IMR-90 (cell line): Measurements from ENCODE around the gene MED4. TPM values are rescaled to one million over a fixed set of nuclear protein-coding genes. Genes with fewer than 3 reads are reported as not detected.

Source experiments
- ATAC-seq: fragments of 200-7000 bp; cut with Tn5 transposase; 2 replicates; pipeline ENCODE4 v1.9.1; 2020; ENCODE audit warnings: low read depth, mild to moderate bottlenecking, moderate library complexity
- BruUV-seq: library from RNA; stranded (reverse); fragments of 400-500 nt; replicated peaks from 2 replicates; lab custom pipeline; 2021; lab: Mats Ljungman, UMichigan
- CTCF ChIA-PET: fragments of 300-600 bp; formaldehyde crosslinking; extraction: SDS; loops from one replicate; lab custom pipeline; 2021; ENCODE audit warnings: antibody characterized with exemption; lab: Yijun Ruan, JAX
- POLR2A ChIA-PET: fragments of 300-600 bp; sonication (Branson Sonifier 250); formaldehyde crosslinking; loops from one replicate; lab custom pipeline; 2022; ENCODE audit warnings: antibody characterized with exemption; ENCODE audit not compliant: unreplicated experiment; lab: Charles Lee
- DNase-seq: peaks from one replicate; pipeline ENCODE4 v3.0.0; 2013
- H2AFZ ChIP-seq: replicated peaks from 2 replicates; pipeline ENCODE3; 2013; ENCODE audit warnings: low read length, mild to moderate bottlenecking; ENCODE audit not compliant: poor library complexity
- H2AK5ac ChIP-seq: 2 replicates; pipeline ENCODE4 v1.6.1; 2013; ENCODE audit warnings: low read depth, low read length, inconsistent platforms
- H2AK9ac ChIP-seq: replicated peaks from 2 replicates; pipeline ENCODE3; 2013; ENCODE audit warnings: mild to moderate bottlenecking, low read depth, low read length, moderate library complexity; ENCODE audit not compliant: poor library complexity
- H2BK120ac ChIP-seq: 2 replicates; pipeline ENCODE4 v1.6.1; 2013; ENCODE audit warnings: low read depth, low read length, inconsistent platforms
- H2BK15ac ChIP-seq: 3 replicates; pipeline ENCODE4 v1.6.1; 2013; ENCODE audit warnings: low read depth, low read length, inconsistent platforms
- H2BK20ac ChIP-seq: 2 replicates; pipeline ENCODE4 v1.6.1; 2013; ENCODE audit warnings: low read depth, mild to moderate bottlenecking, inconsistent platforms, low read length, moderate library complexity
- H2BK5ac ChIP-seq: 2 replicates; pipeline ENCODE4 v1.6.1; 2013; ENCODE audit warnings: mild to moderate bottlenecking, low read depth, low read length, inconsistent platforms; ENCODE audit not compliant: poor library complexity, severe bottlenecking
- H3K14ac ChIP-seq: replicated peaks from 2 replicates; pipeline ENCODE4 v1.6.1; 2013; ENCODE audit warnings: low read depth, low read length, inconsistent platforms
- H3K18ac ChIP-seq: 2 replicates; pipeline ENCODE4 v1.6.1; 2013; ENCODE audit warnings: low read depth, low read length, control low read depth
- H3K23ac ChIP-seq: 2 replicates; pipeline ENCODE4 v1.6.1; 2013; ENCODE audit warnings: low read depth, low read length, inconsistent platforms
- H3K27ac ChIP-seq: 2 replicates; pipeline ENCODE4 v1.5.1; 2013; ENCODE audit warnings: mild to moderate bottlenecking, control low read depth, low read length; ENCODE audit not compliant: insufficient read depth
- H3K27me3 ChIP-seq: 2 replicates; pipeline ENCODE4 v1.6.1; 2013; ENCODE audit warnings: low read length; ENCODE audit not compliant: control insufficient read depth, insufficient read depth
- H3K36me3 ChIP-seq: 2 replicates; pipeline ENCODE4 v1.6.1; 2013; ENCODE audit warnings: low read length, mixed read lengths; ENCODE audit not compliant: control insufficient read depth, insufficient read depth
- H3K4ac ChIP-seq: 2 replicates; pipeline ENCODE4 v1.6.1; 2013; ENCODE audit warnings: low read depth, low read length, inconsistent platforms
- H3K4me1 ChIP-seq: 2 replicates; pipeline ENCODE4 v1.6.1; 2013; ENCODE audit warnings: low read length, mixed read lengths; ENCODE audit not compliant: control insufficient read depth, insufficient read depth
- H3K4me2 ChIP-seq: 2 replicates; pipeline ENCODE4 v1.6.1; 2013; ENCODE audit warnings: low read depth, mild to moderate bottlenecking, control low read depth, low read length, moderate library complexity
- H3K4me3 ChIP-seq: 2 replicates; pipeline ENCODE4 v1.5.1; 2013; ENCODE audit warnings: low read depth, mild to moderate bottlenecking, control low read depth, low read length, moderate library complexity; ENCODE audit not compliant: insufficient read depth
- H3K56ac ChIP-seq: 2 replicates; pipeline ENCODE4 v1.6.1; 2013; ENCODE audit warnings: low read length, inconsistent platforms; ENCODE audit not compliant: insufficient read depth; ENCODE audit errors: extremely low read depth
- H3K79me1 ChIP-seq, 2 experiments: 2 replicates each; pipeline ENCODE4 v1.6.1; 2013; ENCODE audit warnings: low read length in 2 of 2, inconsistent platforms in 1 of 2, low read depth in 1 of 2
- H3K9ac ChIP-seq: 2 replicates; pipeline ENCODE4 v1.6.1; 2013; ENCODE audit warnings: low read depth, low read length, control low read depth
- H3K9me1 ChIP-seq: 2 replicates; pipeline ENCODE4 v1.6.1; 2013; ENCODE audit warnings: low read length, inconsistent platforms; ENCODE audit not compliant: insufficient read depth
- H3K9me3 ChIP-seq: 2 replicates; pipeline ENCODE4 v1.6.1; 2013; ENCODE audit warnings: low read length; ENCODE audit not compliant: control insufficient read depth, insufficient read depth
- H4K20me1 ChIP-seq: 2 replicates; pipeline ENCODE4 v1.6.1; 2013; ENCODE audit warnings: low read length, inconsistent platforms; ENCODE audit not compliant: insufficient read depth
- H4K5ac ChIP-seq: 2 replicates; pipeline ENCODE4 v1.6.1; 2013; ENCODE audit warnings: mild to moderate bottlenecking, low read depth, low read length, control low read depth
- H4K8ac ChIP-seq, 2 experiments: 2 replicates each; pipeline ENCODE4 v1.6.1; 2013; ENCODE audit warnings: low read depth in 2 of 2, low read length in 2 of 2, control low read depth in 1 of 2, inconsistent platforms in 1 of 2
- H4K91ac ChIP-seq: 2 replicates; pipeline ENCODE4 v1.6.1; 2013; ENCODE audit warnings: low read depth, low read length, inconsistent platforms; ENCODE audit not compliant: insufficient read depth
- CEBPB ChIP-seq: IDR thresholded peaks from 2 replicates; pipeline ENCODE4 v1.6.1; 2012; ENCODE audit warnings: low read depth, low read length, improper control_type of control experiment
- CTCF ChIP-seq: conservative IDR thresholded peaks from 2 replicates; pipeline ENCODE4 v1.5.1; 2012; ENCODE audit warnings: mild to moderate bottlenecking, low read depth, low read length, improper control_type of control experiment
- FOS ChIP-seq: fragments of 150-350 bp; IDR thresholded peaks from 2 replicates; pipeline ENCODE4 v1.6.1; 2016; ENCODE audit warnings: low read depth, low read length
- MAZ ChIP-seq: IDR thresholded peaks from 2 replicates; pipeline ENCODE4 v1.6.1; 2012; ENCODE audit warnings: low read depth, mild to moderate bottlenecking, low read length, improper control_type of control experiment, moderate library complexity, borderline replicate concordance
- MXI1 ChIP-seq: IDR thresholded peaks from 2 replicates; pipeline ENCODE4 v1.6.1; 2012; ENCODE audit warnings: low read depth, mild to moderate bottlenecking, low read length, moderate library complexity, borderline replicate concordance
- NFE2L2 ChIP-seq: fragments of 150-350 bp; IDR thresholded peaks from 2 replicates; pipeline ENCODE4 v1.6.1; 2016; ENCODE audit warnings: low read depth, mild to moderate bottlenecking, low read length
- POLR2A ChIP-seq: IDR thresholded peaks from 2 replicates; pipeline ENCODE4 v1.6.1; 2012; ENCODE audit warnings: mild to moderate bottlenecking, low read depth, low read length
- RAD21 ChIP-seq: IDR thresholded peaks from 2 replicates; pipeline ENCODE4 v1.6.1; 2012; ENCODE audit warnings: low read length, improper control_type of control experiment
- RCOR1 ChIP-seq: IDR thresholded peaks from 2 replicates; pipeline ENCODE4 v1.6.1; 2012; ENCODE audit warnings: mild to moderate bottlenecking, low read length, improper control_type of control experiment; ENCODE audit not compliant: insufficient replicate concordance
- RFX5 ChIP-seq: IDR thresholded peaks from 2 replicates; pipeline ENCODE4 v1.8.0; 2012; ENCODE audit warnings: low read depth, mild to moderate bottlenecking, low read length, moderate library complexity
- SMC3 ChIP-seq: fragments of 150-350 bp; IDR thresholded peaks from 2 replicates; pipeline ENCODE4 v1.6.1; 2016; ENCODE audit warnings: low read depth, mild to moderate bottlenecking, antibody characterized with exemption, low read length, moderate library complexity
- USF2 ChIP-seq: fragments of 150-350 bp; IDR thresholded peaks from 2 replicates; pipeline ENCODE4 v1.6.1; 2017; ENCODE audit warnings: mild to moderate bottlenecking, antibody characterized with exemption, low read length, low read depth
- WGBS, 2 experiments: methylation state at CpG; one replicate each; pipeline versions ENCODE4 v1.1.5 to v1.1.7; 2013; ENCODE audit warnings: missing lambda C conversion rate in 2 of 2; ENCODE audit not compliant: insufficient read length in 1 of 2; ENCODE audit errors: extremely low coverage in 2 of 2; 5-methylcytosine and 5-hydroxymethylcytosine counted together
- dilution Hi-C: fragments of 300-500 bp; cut with HindIII; formaldehyde crosslinking; loops from one replicate; pipeline ENCODE4 v1.14.3; 2018; ENCODE audit warnings: low sequenced_read_pairs; ENCODE audit not compliant: unreplicated experiment
- in situ Hi-C: fragments of 300-500 bp; cut with MboI; formaldehyde crosslinking; loops from 3 replicates; pipeline ENCODE4 v1.14.3; 2019; ENCODE audit warnings: low sequenced_read_pairs, inconsistent platforms, mixed read lengths
- intact Hi-C: fragments of 100-400 bp; cut with micrococcal nuclease; formaldehyde crosslinking; loops from 2 replicates; pipeline ENCODE4 v1.10.0; 2022
- polyA plus RNA-seq, 3 experiments: library from polyadenylated mRNA; depleted of rRNA; stranded (reverse); fragments of >200 nt; gene quantifications; 2 replicates each; pipeline ENCODE4 v1.2.3, GENCODE V29; 2012; ENCODE audit warnings: low replicate concordance in 1 of 3
- total RNA-seq: library from RNA; depleted of rRNA; stranded (reverse); fragments of >200 nt; gene quantifications from 2 replicates; pipeline ENCODE4 v1.2.3, GENCODE V29; 2012

Gene MED4
- total and polyA plus RNA-seq, 2 of the 4 experiments (the other 2 are of a cell fraction): 25.3 to 40.5 TPM

- ChIA-PET POLR2A (no interaction called here), CTCF (no interaction called here)
- H3K36me3 ChIP-seq: no peaks in the 10 kb centered on the region
- no peak overlapping the region for H4K91ac ChIP-seq
- no peak overlapping the region for H3K56ac ChIP-seq
- no peak overlapping the region for H3K4ac ChIP-seq
- no peak overlapping the region for H2AFZ ChIP-seq
- in situ Hi-C loops: no loop called here
- no peak overlapping the region for H3K18ac ChIP-seq
- H3K4me2 ChIP-seq: no peak overlapping the region
- no peak overlapping the region for H3K27ac ChIP-seq
- no peak overlapping the region for H2AK9ac ChIP-seq
- H2BK20ac ChIP-seq: no peak overlapping the region
- no peak overlapping the region for H4K5ac ChIP-seq
- DNase-seq (no peak), ATAC-seq (no peak)
- no peak overlapping the region for H2BK15ac ChIP-seq
- no peaks in the 10 kb centered on the region for H3K79me1 ChIP-seq
- H2BK120ac ChIP-seq: no peak overlapping the region
- H2AK5ac ChIP-seq: no peak overlapping the region
- 0 out of 2 replicates have a peak, but pooled peaks cover 2% of the 10 kb centered on the region for H3K9me3 ChIP-seq
- H3K23ac ChIP-seq: no peak overlapping the region
- intact Hi-C loops: no loop called here
- H3K27me3 ChIP-seq: peaks cover 2% of the 10 kb centered on the region
- no TSS peak for BruUV-seq
- H4K20me1 ChIP-seq: no peaks in the 10 kb centered on the region
- no peak for TF ChIP-seq RFX5
- TF ChIP-seq USF2: no peak
- TF ChIP-seq POLR2A: no peak
- no peak for TF ChIP-seq NFE2L2
- TF ChIP-seq CTCF: no peak
- TF ChIP-seq RCOR1: no peak
- TF ChIP-seq MXI1: no peak
- no peak for TF ChIP-seq MAZ
- TF ChIP-seq CEBPB: no peak
- no peak for TF ChIP-seq FOS
- no peak for TF ChIP-seq SMC3
- no peak for TF ChIP-seq RAD21
- no peaks in the 10 kb centered on the region for H3K9me1 ChIP-seq
- WGBS, 2 experiments: no CpG with 5 or more reads among the region's 4 CpGs
- H4K8ac ChIP-seq: no peak overlapping the region
- no peak overlapping the region for H3K9ac ChIP-seq
- no peak overlapping the region for H3K4me3 ChIP-seq
- no peaks in the 10 kb centered on the region for H3K4me1 ChIP-seq
- H3K14ac ChIP-seq: no peak overlapping the region
- dilution Hi-C loops: no loop called here
- no peak overlapping the region for H2BK5ac ChIP-seq
These were observed 43.4 kb upstream of the MED4 start for GRCh38 chr13:48138270-48138669.
